ENCODE measurements around the gene SON.

Gene SON

DNA sequence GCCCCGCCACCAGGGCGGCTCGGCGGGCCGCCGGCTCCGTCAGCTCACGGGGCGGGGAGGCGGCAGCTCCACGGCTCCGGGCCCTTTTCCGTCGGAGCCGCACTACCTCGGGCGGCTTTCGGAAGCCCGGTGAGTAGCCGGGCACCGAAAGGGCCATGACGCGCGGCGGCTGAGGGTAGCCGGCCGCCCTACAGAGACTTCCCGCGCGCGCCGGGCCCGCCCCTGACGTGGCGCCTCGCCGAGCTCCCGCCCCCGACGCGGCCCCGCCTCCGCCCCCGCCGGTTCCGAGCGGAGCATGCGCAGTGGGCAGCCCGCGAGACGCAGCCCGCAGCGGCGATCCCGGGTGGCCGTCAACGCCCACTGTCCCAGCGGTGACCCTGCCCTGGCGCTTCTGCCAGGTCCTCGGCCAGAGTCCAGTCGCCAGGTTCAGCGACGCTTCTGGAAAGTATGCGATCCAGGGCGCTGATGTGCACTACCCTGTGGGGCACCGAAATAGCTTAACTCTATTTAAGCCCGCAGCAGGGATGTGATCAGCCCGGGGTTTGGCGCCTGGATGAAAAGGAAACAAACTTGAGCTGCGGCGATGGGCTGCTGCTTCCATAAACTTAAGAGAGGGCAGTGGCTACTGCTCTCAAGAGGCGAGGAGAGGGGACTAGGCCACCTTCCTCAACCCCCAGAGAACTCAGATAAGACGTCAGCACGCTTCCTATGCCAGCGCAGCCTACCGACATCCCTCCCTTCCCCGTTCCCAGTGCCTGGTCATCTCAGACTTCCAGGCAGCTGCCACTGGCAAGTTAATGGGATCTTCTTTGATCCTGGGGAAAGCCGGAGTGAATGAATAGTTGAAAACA, 45.9 kb downstream of the SON start, which contains the start of gene DONSON (continued):
- TF ChIP-seq, protein P1, sequence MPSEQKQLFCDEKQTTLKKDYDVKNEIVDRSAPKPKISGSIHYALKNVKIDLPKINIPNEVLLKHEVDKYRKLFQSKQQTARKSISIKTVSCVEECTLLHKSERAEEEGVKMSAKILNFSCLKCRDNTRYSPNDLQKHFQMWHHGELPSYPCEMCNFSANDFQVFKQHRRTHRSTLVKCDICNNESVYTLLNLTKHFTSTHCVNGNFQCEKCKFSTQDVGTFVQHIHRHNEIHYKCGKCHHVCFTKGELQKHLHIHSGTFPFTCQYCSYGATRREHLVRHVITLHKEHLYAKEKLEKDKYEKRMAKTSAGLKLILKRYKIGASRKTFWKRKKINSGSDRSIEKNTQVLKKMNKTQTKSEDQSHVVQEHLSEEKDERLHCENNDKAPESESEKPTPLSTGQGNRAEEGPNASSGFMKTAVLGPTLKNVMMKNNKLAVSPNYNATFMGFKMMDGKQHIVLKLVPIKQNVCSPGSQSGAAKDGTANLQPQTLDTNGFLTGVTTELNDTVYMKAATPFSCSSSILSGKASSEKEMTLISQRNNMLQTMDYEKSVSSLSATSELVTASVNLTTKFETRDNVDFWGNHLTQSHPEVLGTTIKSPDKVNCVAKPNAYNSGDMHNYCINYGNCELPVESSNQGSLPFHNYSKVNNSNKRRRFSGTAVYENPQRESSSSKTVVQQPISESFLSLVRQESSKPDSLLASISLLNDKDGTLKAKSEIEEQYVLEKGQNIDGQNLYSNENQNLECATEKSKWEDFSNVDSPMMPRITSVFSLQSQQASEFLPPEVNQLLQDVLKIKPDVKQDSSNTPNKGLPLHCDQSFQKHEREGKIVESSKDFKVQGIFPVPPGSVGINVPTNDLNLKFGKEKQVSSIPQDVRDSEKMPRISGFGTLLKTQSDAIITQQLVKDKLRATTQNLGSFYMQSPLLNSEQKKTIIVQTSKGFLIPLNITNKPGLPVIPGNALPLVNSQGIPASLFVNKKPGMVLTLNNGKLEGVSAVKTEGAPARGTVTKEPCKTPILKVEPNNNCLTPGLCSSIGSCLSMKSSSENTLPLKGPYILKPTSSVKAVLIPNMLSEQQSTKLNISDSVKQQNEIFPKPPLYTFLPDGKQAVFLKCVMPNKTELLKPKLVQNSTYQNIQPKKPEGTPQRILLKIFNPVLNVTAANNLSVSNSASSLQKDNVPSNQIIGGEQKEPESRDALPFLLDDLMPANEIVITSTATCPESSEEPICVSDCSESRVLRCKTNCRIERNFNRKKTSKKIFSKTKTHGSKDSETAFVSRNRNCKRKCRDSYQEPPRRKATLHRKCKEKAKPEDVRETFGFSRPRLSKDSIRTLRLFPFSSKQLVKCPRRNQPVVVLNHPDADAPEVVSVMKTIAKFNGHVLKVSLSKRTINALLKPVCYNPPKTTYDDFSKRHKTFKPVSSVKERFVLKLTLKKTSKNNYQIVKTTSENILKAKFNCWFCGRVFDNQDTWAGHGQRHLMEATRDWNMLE (tag by site-specific recombination; conservative IDR thresholded peaks at IDR 0.05; ENCODE audit: low read depth): no peak
- TF ChIP-seq KLF7 (tag by site-specific recombination; IDR thresholded peaks at IDR 0.05; ENCODE audit: borderline replicate concordance): no peak
- peak; percentile 65; the same call in 1 of the 2 replicates for TF ChIP-seq ZNF24 (tag by site-specific recombination; IDR thresholded peaks at IDR 0.05)
- TF ChIP-seq REPIN1 (tag by site-specific recombination; IDR thresholded peaks at IDR 0.05; ENCODE audit: low read depth): no peak
- TF ChIP-seq ZNF324 (tag by site-specific recombination; IDR thresholded peaks at IDR 0.05): peak; percentile 73
- TF ChIP-seq ZNF521 (tag by site-specific recombination; IDR thresholded peaks at IDR 0.05): no peak
- no peak for TF ChIP-seq RBAK (tag by site-specific recombination; IDR thresholded peaks at IDR 0.05)
- TF ChIP-seq, protein P2, sequence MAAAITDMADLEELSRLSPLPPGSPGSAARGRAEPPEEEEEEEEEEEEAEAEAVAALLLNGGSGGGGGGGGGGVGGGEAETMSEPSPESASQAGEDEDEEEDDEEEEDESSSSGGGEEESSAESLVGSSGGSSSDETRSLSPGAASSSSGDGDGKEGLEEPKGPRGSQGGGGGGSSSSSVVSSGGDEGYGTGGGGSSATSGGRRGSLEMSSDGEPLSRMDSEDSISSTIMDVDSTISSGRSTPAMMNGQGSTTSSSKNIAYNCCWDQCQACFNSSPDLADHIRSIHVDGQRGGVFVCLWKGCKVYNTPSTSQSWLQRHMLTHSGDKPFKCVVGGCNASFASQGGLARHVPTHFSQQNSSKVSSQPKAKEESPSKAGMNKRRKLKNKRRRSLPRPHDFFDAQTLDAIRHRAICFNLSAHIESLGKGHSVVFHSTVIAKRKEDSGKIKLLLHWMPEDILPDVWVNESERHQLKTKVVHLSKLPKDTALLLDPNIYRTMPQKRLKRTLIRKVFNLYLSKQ (tag by site-specific recombination; IDR thresholded peaks at IDR 0.05; ENCODE audit: borderline replicate concordance): no peak
- no peak for TF ChIP-seq ZNF548 (tag by site-specific recombination; IDR thresholded peaks at IDR 0.05)
- 0 out of 2 replicates have a peak, but pooled peaks have one; percentile 20 for TF ChIP-seq ZFP69B (tag by site-specific recombination; IDR thresholded peaks at IDR 0.05)
- TF ChIP-seq, protein P3, sequence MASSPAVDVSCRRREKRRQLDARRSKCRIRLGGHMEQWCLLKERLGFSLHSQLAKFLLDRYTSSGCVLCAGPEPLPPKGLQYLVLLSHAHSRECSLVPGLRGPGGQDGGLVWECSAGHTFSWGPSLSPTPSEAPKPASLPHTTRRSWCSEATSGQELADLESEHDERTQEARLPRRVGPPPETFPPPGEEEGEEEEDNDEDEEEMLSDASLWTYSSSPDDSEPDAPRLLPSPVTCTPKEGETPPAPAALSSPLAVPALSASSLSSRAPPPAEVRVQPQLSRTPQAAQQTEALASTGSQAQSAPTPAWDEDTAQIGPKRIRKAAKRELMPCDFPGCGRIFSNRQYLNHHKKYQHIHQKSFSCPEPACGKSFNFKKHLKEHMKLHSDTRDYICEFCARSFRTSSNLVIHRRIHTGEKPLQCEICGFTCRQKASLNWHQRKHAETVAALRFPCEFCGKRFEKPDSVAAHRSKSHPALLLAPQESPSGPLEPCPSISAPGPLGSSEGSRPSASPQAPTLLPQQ (tag by site-specific recombination; IDR thresholded peaks at IDR 0.05): no peak
- TF ChIP-seq KLF1 (tag by site-specific recombination; IDR thresholded peaks at IDR 0.05): peak; percentile 65; the same call in 1 of the 2 replicates
- TF ChIP-seq SALL2 (tag by site-specific recombination; IDR thresholded peaks at IDR 0.05; ENCODE audit: borderline replicate concordance): no peak
- TF ChIP-seq WT1 (tag by site-specific recombination; IDR thresholded peaks at IDR 0.05): 0 out of 2 replicates have a peak, but pooled peaks have one; percentile 32
- TF ChIP-seq, protein P4, sequence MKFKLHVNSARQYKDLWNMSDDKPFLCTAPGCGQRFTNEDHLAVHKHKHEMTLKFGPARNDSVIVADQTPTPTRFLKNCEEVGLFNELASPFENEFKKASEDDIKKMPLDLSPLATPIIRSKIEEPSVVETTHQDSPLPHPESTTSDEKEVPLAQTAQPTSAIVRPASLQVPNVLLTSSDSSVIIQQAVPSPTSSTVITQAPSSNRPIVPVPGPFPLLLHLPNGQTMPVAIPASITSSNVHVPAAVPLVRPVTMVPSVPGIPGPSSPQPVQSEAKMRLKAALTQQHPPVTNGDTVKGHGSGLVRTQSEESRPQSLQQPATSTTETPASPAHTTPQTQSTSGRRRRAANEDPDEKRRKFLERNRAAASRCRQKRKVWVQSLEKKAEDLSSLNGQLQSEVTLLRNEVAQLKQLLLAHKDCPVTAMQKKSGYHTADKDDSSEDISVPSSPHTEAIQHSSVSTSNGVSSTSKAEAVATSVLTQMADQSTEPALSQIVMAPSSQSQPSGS (tag by site-specific recombination; IDR thresholded peaks at IDR 0.05; ENCODE audit: low read depth): no peak
- peak; percentile 73 for TF ChIP-seq ZNF629 (tag by site-specific recombination; IDR thresholded peaks at IDR 0.05)
- TF ChIP-seq ZSCAN30 (tag by site-specific recombination; IDR thresholded peaks at IDR 0.05): peak; percentile 79; the same call in 1 of the 2 replicates
- TF ChIP-seq ZNF529 (tag by site-specific recombination; IDR thresholded peaks at IDR 0.05; ENCODE audit: insufficient replicate concordance): no peak
- TF ChIP-seq, protein P5, sequence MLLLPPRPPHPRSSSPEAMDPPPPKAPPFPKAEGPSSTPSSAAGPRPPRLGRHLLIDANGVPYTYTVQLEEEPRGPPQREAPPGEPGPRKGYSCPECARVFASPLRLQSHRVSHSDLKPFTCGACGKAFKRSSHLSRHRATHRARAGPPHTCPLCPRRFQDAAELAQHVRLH (tag by site-specific recombination; IDR thresholded peaks at IDR 0.05): no peak
- no peak for TF ChIP-seq ZNF560 (tag by site-specific recombination; IDR thresholded peaks at IDR 0.05; ENCODE audit: borderline replicate concordance)
- TF ChIP-seq, protein P6, sequence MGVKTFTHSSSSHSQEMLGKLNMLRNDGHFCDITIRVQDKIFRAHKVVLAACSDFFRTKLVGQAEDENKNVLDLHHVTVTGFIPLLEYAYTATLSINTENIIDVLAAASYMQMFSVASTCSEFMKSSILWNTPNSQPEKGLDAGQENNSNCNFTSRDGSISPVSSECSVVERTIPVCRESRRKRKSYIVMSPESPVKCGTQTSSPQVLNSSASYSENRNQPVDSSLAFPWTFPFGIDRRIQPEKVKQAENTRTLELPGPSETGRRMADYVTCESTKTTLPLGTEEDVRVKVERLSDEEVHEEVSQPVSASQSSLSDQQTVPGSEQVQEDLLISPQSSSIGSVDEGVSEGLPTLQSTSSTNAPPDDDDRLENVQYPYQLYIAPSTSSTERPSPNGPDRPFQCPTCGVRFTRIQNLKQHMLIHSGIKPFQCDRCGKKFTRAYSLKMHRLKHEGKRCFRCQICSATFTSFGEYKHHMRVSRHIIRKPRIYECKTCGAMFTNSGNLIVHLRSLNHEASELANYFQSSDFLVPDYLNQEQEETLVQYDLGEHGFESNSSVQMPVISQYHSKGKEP (tag by site-specific recombination; IDR thresholded peaks at IDR 0.05): peak; percentile 56; the same call in 1 of the 2 replicates
- peak; percentile 89 for TF ChIP-seq ZNF600 (tag by site-specific recombination; IDR thresholded peaks at IDR 0.05)
- TF ChIP-seq GFI1B (tag by site-specific recombination; IDR thresholded peaks at IDR 0.05): no peak
- TF ChIP-seq, protein P7, sequence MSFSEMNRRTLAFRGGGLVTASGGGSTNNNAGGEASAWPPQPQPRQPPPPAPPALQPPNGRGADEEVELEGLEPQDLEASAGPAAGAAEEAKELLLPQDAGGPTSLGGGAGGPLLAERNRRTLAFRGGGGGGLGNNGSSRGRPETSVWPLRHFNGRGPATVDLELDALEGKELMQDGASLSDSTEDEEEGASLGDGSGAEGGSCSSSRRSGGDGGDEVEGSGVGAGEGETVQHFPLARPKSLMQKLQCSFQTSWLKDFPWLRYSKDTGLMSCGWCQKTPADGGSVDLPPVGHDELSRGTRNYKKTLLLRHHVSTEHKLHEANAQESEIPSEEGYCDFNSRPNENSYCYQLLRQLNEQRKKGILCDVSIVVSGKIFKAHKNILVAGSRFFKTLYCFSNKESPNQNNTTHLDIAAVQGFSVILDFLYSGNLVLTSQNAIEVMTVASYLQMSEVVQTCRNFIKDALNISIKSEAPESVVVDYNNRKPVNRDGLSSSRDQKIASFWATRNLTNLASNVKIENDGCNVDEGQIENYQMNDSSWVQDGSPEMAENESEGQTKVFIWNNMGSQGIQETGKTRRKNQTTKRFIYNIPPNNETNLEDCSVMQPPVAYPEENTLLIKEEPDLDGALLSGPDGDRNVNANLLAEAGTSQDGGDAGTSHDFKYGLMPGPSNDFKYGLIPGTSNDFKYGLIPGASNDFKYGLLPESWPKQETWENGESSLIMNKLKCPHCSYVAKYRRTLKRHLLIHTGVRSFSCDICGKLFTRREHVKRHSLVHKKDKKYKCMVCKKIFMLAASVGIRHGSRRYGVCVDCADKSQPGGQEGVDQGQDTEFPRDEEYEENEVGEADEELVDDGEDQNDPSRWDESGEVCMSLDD (tag by site-specific recombination; IDR thresholded peaks at IDR 0.05): no peak

Measured in HEK293 (cell line).